H9 (cell line): ENCODE measurements around the gene TNKS2. TPM values are rescaled to one million over a fixed set of nuclear protein-coding genes. Genes with fewer than 3 reads are reported as not detected.
A peak's percentile ranks its signal among the peaks of the same experiment; 100 is the strongest.

ENCODE experiments used
- DNase-seq: peaks from one replicate; pipeline ENCODE4 v3.0.0-alpha.2; 2017
- H2AFZ ChIP-seq: one replicate; pipeline ENCODE4 v1.6.1; 2013; ENCODE audit warnings: mild to moderate bottlenecking, low read length, control low read depth, moderate library complexity
- H2AK5ac ChIP-seq: 2 replicates; pipeline ENCODE4 v1.6.1; 2013; ENCODE audit warnings: low read length, control low read depth, mixed read lengths; ENCODE audit not compliant: insufficient read length
- H2BK120ac ChIP-seq: one replicate; pipeline ENCODE4 v1.6.1; 2013; ENCODE audit warnings: low read depth, mild to moderate bottlenecking, low read length, control low read depth, inconsistent platforms; ENCODE audit not compliant: poor library complexity, severe bottlenecking
- H2BK12ac ChIP-seq: 2 replicates; pipeline ENCODE4 v1.6.1; 2013; ENCODE audit warnings: low read length, control low read depth, mixed read lengths, low read depth; ENCODE audit not compliant: insufficient read length
- H2BK15ac ChIP-seq: 2 replicates; pipeline ENCODE4 v1.6.1; 2013; ENCODE audit warnings: low read depth, low read length, control low read depth
- H2BK20ac ChIP-seq: one replicate; pipeline ENCODE4 v1.6.1; 2013; ENCODE audit warnings: low read depth, mild to moderate bottlenecking, low read length, control low read depth, inconsistent platforms; ENCODE audit not compliant: poor library complexity, severe bottlenecking
- H2BK5ac ChIP-seq: 2 replicates; pipeline ENCODE4 v1.6.1; 2013; ENCODE audit warnings: low read length, control low read depth, mixed read lengths; ENCODE audit not compliant: insufficient read length
- H3K14ac ChIP-seq: 2 replicates; pipeline ENCODE4 v1.6.1; 2013; ENCODE audit warnings: low read length, control low read depth; ENCODE audit not compliant: insufficient read depth
- H3K18ac ChIP-seq: 2 replicates; pipeline ENCODE4 v1.6.1; 2013; ENCODE audit warnings: low read depth, mild to moderate bottlenecking, mixed read lengths, low read length, control low read depth; ENCODE audit not compliant: insufficient read length
- H3K23ac ChIP-seq: 2 replicates; pipeline ENCODE4 v1.6.1; 2013; ENCODE audit warnings: low read length, control low read depth, mixed read lengths, low read depth; ENCODE audit not compliant: insufficient read length
- H3K23me2 ChIP-seq: 2 replicates; pipeline ENCODE4 v1.6.1; 2013; ENCODE audit warnings: low read depth, mild to moderate bottlenecking, mixed read lengths, low read length, control low read depth; ENCODE audit not compliant: insufficient read length, poor library complexity, severe bottlenecking
- H3K27ac ChIP-seq: 2 replicates; pipeline ENCODE4 v1.5.1; 2013; ENCODE audit warnings: low read length, control low read depth, mixed read lengths, low read depth; ENCODE audit not compliant: insufficient read length
- H3K27me3 ChIP-seq: 2 replicates; pipeline ENCODE4 v1.6.1; 2013; ENCODE audit warnings: low read length, control low read depth, inconsistent platforms; ENCODE audit not compliant: insufficient read depth
- H3K4ac ChIP-seq: 2 replicates; pipeline ENCODE4 v1.6.1; 2013; ENCODE audit warnings: low read depth, mild to moderate bottlenecking, control low read depth, inconsistent platforms, low read length, moderate library complexity
- H3K4me1 ChIP-seq: 2 replicates; pipeline ENCODE4 v1.6.1; 2013; ENCODE audit warnings: low read length, control low read depth, inconsistent platforms; ENCODE audit not compliant: insufficient read depth
- H3K4me2 ChIP-seq: 2 replicates; pipeline ENCODE4 v1.6.1; 2013; ENCODE audit warnings: low read length, control low read depth, mixed read lengths; ENCODE audit not compliant: insufficient read length, insufficient read depth
- H3K56ac ChIP-seq: 2 replicates; pipeline ENCODE4 v1.6.1; 2013; ENCODE audit warnings: low read depth, mild to moderate bottlenecking, mixed read lengths, low read length, control low read depth; ENCODE audit not compliant: insufficient read length
- H3K79me1 ChIP-seq: 2 replicates; pipeline ENCODE4 v1.6.1; 2013; ENCODE audit warnings: low read depth, mild to moderate bottlenecking, moderate library complexity, low read length, control low read depth, inconsistent platforms; ENCODE audit not compliant: insufficient read depth, poor library complexity, severe bottlenecking
- H3K79me2 ChIP-seq: 2 replicates; pipeline ENCODE4 v1.6.1; 2013; ENCODE audit warnings: low read length, control low read depth, inconsistent platforms; ENCODE audit not compliant: insufficient read depth
- H3K9ac ChIP-seq: 2 replicates; pipeline ENCODE4 v1.6.1; 2013; ENCODE audit warnings: low read length, control low read depth, mixed read lengths; ENCODE audit not compliant: insufficient read length; ENCODE audit errors: extremely low read depth
- H3K9me3 ChIP-seq: one replicate; pipeline ENCODE4 v1.6.1; 2013; ENCODE audit warnings: low read depth, low read length, inconsistent platforms; ENCODE audit not compliant: control insufficient read depth
- H3T11ph ChIP-seq: one replicate; pipeline ENCODE4 v1.6.1; 2013; ENCODE audit warnings: mild to moderate bottlenecking, low read length, control low read depth, inconsistent platforms
- H4K20me1 ChIP-seq: one replicate; pipeline ENCODE4 v1.6.1; 2013; ENCODE audit not compliant: control insufficient read depth, insufficient read length, insufficient read depth
- H4K5ac ChIP-seq: 2 replicates; pipeline ENCODE4 v1.6.1; 2013; ENCODE audit warnings: low read depth, mild to moderate bottlenecking, mixed read lengths, low read length, control low read depth; ENCODE audit not compliant: insufficient read length
- H4K8ac ChIP-seq: replicated peaks from 2 replicates; pipeline ENCODE4 v1.6.1; 2013; ENCODE audit warnings: low read length, control low read depth, mixed read lengths, low read depth; ENCODE audit not compliant: insufficient read length
- H4K91ac ChIP-seq: 2 replicates; pipeline ENCODE4 v1.6.1; 2013; ENCODE audit warnings: low read depth, mild to moderate bottlenecking, moderate library complexity, mixed read lengths, low read length, control low read depth; ENCODE audit not compliant: insufficient read length
- H3K27ac Mint-ChIP-seq, 3 experiments: 2 replicates in 2 of 3; 3 replicates in 1 of 3; pipeline ENCODE4 v1.8.0; 2020 to 2021; ENCODE audit warnings: mixed read lengths in 3 of 3, mild to moderate bottlenecking in 1 of 3, moderate library complexity in 1 of 3
- H3K27me3 Mint-ChIP-seq: 2 replicates; pipeline ENCODE4 v1.8.0; 2021; ENCODE audit warnings: low read depth, mild to moderate bottlenecking, moderate library complexity, mixed read lengths
- H3K36me3 Mint-ChIP-seq, 3 experiments: 2 replicates in 2 of 3; 3 replicates in 1 of 3; pipeline ENCODE4 v1.8.0; 2020 to 2021; ENCODE audit warnings: low read depth in 3 of 3, mixed read lengths in 3 of 3; ENCODE audit not compliant: insufficient read depth in 1 of 3
- H3K4me1 Mint-ChIP-seq, 2 experiments: 2 replicates each; pipeline ENCODE4 v1.8.0; 2020; ENCODE audit warnings: mixed read lengths in 2 of 2
- H3K4me3 Mint-ChIP-seq, 2 experiments: 2 replicates in 1 of 2; 3 replicates in 1 of 2; pipeline ENCODE4 v1.8.0; 2020 to 2021; ENCODE audit warnings: mild to moderate bottlenecking in 2 of 2, mixed read lengths in 2 of 2, moderate library complexity in 1 of 2
- H3K9me3 Mint-ChIP-seq, 2 experiments: 2 replicates in 1 of 2; 3 replicates in 1 of 2; pipeline ENCODE4 v1.8.0; 2020; ENCODE audit warnings: mild to moderate bottlenecking in 2 of 2, mixed read lengths in 2 of 2, moderate library complexity in 1 of 2
- CTCF ChIP-seq: fragments of 200-600 bp; sonication (generic); conservative IDR thresholded peaks from 3 replicates; pipeline ENCODE4 v1.8.0; 2021; ENCODE audit warnings: antibody characterized with exemption, mild to moderate bottlenecking
- WGBS: extraction: QIAGEN DNeasy Blood & Tissue Kit; methylation state at CpG from one replicate; pipeline ENCODE4 v1.1.7; 2013; ENCODE audit warnings: missing lambda C conversion rate, low lambda C conversion rate, mixed read lengths; ENCODE audit not compliant: insufficient read length; ENCODE audit errors: extremely low coverage; 5-methylcytosine and 5-hydroxymethylcytosine counted together
- total RNA-seq: library from RNA; stranded (reverse); gene quantifications from 2 replicates; pipeline ENCODE4 v1.2.1, GENCODE V29; 2021

Gene TNKS2
- total RNA-seq, 1 experiment from 2014 or later: 58.9 TPM

GRCh38 chr10:91907914-91908336 lies 109.7 kb downstream of the TNKS2 start:
- no peaks in the 10 kb centered on the region for H3K27me3 ChIP-seq
- H2BK20ac ChIP-seq: no peak overlapping the region
- H4K91ac ChIP-seq: no peak overlapping the region
- no peak overlapping the region for H2AK5ac ChIP-seq
- no peak overlapping the region for H2BK5ac ChIP-seq
- H3K27ac ChIP-seq: no peak overlapping the region
- H4K5ac ChIP-seq: no peak overlapping the region
- no peak for DNase-seq
- no peak overlapping the region for H3K18ac ChIP-seq
- H3K9me3 ChIP-seq: no peaks in the 10 kb centered on the region
- no peak overlapping the region for H3K4ac ChIP-seq
- Mint-ChIP-seq H3K4me1 (peaks cover 24 to 35% of the 10 kb centered on the region in 2 experiments), H3K9me3 (peaks cover 2 to 8% of the 10 kb centered on the region in 2 experiments; a peak in 2 of 5 replicates), H3K36me3 (peaks cover 21 to 35% (median 28%) of the 10 kb centered on the region in 3 experiments), H3K27ac (peak overlapping the region; percentile 5 to 96 (median 68)), H3K27me3 (no peaks in the 10 kb centered on the region), H3K4me3 (peak overlapping the region; percentile 88 to 91)
- no peak overlapping the region for H3T11ph ChIP-seq
- peaks cover 4% of the 10 kb centered on the region; the same call in 1 of the 2 replicates for H3K79me2 ChIP-seq
- no peak overlapping the region for H2AFZ ChIP-seq
- peak overlapping the region; percentile 86 for H3K14ac ChIP-seq
- no peak overlapping the region for H2BK12ac ChIP-seq
- no peak overlapping the region for H3K23ac ChIP-seq
- TF ChIP-seq CTCF: no peak
- peak overlapping the region; percentile 71 for H3K9ac ChIP-seq
- H3K79me1 ChIP-seq: no peaks in the 10 kb centered on the region
- H4K8ac ChIP-seq: no peak overlapping the region
- peak overlapping the region; percentile 87 for H3K4me2 ChIP-seq
- no peaks in the 10 kb centered on the region for H3K4me1 ChIP-seq
- peaks cover 14% of the 10 kb centered on the region for H3K23me2 ChIP-seq
- no peak overlapping the region for H2BK120ac ChIP-seq
- no peaks in the 10 kb centered on the region for H4K20me1 ChIP-seq
- H3K56ac ChIP-seq: no peak overlapping the region
- no peak overlapping the region for H2BK15ac ChIP-seq
- no CpG with 5 or more reads among the region's 18 CpGs for WGBS
